Cardiac fibroblast (primary cell): ENCODE data around the gene GABPB2.
"Not testable (repeated sequence)": the region's sequence is repeated elsewhere in the genome, so short reads cannot be mapped to it uniquely, and the experiment has no call there.

Source experiments
- DNase-seq, 2 donors: peaks; one replicate each; pipeline versions ENCODE4 v3.0.0 to v3.0.0-alpha.2; 2010; ENCODE audit warnings: low read depth in 2 of 2
- H3K4me3 ChIP-seq, 2 donors: replicated peaks in 1 of 2; 1 replicate in 1 of 2; 2 replicates in 1 of 2; pipeline ENCODE4 v1.5.1; 2011; ENCODE audit warnings: low read depth in 2 of 2, low read length in 2 of 2, mild to moderate bottlenecking in 2 of 2, moderate library complexity in 1 of 2
- TF ChIP-seq, protein P1 (sequence below): IDR thresholded peaks from one replicate; pipeline ENCODE4 v1.5.1; 2011; ENCODE audit warnings: low read depth, mild to moderate bottlenecking, low read length, inconsistent platforms

The GABPB2 gene

DNA sequence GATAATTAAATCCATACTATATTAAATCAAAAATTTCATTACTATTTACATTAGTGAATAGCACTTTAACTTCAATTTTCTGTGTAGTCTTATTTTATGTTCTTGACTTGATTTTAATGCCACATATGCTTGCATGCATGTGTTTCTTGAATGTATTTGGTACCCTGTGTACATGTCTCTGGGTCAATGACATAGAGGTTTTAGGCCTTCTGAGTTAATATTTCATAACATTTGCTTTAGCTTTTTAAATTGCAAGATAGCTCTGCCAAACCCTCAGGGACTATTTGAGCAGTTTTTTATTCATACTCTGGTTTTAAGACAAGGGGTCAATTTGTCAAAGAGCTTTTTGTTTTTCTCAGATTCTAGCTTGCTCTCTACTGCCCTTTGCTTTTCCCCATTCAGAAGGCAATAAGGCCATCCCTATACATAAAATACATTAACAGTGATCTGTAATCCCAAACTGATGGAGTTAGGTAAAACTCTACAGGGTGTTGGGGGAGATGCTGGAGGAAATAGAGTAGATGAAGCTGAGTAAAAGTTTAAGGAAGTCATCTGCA is 5.4 kb upstream of the GABPB2 start:
- TF ChIP-seq, protein P1, sequence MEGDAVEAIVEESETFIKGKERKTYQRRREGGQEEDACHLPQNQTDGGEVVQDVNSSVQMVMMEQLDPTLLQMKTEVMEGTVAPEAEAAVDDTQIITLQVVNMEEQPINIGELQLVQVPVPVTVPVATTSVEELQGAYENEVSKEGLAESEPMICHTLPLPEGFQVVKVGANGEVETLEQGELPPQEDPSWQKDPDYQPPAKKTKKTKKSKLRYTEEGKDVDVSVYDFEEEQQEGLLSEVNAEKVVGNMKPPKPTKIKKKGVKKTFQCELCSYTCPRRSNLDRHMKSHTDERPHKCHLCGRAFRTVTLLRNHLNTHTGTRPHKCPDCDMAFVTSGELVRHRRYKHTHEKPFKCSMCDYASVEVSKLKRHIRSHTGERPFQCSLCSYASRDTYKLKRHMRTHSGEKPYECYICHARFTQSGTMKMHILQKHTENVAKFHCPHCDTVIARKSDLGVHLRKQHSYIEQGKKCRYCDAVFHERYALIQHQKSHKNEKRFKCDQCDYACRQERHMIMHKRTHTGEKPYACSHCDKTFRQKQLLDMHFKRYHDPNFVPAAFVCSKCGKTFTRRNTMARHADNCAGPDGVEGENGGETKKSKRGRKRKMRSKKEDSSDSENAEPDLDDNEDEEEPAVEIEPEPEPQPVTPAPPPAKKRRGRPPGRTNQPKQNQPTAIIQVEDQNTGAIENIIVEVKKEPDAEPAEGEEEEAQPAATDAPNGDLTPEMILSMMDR: no peak
- no peak for DNase-seq
- H3K4me3 ChIP-seq: no peak overlapping the region

DNA sequence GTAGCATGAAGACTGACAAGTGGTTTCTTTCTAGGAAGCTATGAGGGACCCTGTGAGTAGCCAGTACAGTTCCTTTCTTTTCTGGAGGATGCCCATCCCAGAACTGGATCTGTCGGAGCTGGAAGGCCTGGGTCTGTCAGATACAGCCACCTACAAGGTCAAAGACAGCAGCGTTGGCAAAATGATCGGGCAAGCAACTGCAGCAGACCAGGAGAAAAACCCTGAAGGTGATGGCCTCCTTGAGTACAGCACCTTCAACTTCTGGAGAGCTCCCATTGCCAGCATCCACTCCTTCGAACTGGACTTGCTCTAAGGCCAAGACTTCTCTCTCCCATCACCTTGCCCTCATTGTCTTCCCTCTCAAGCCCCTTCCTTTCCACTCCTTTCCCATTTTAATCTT is 3.4 kb upstream of the GABPB2 start:
- no peak overlapping the region for H3K4me3 ChIP-seq
- no peak for DNase-seq
- TF ChIP-seq, protein P1: no peak

DNA sequence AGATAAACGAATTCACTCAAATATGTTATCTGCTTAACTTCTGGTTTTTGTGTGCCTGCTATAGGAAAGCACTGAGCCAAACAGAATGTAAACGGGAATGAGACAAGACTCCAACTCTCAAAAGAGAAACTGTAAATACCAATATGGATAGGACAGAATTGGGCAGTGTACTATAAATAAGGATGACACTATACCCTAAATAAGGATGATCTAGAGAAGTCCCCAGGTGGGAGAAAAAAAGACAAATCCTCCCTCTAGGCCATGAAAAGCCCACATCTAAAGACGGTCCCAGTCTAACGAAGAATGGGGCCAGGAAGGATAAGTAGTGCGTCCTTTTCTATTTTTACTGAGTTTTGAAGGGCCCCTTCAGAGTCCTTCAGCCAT is 1.5 kb upstream of the GABPB2 start:
- TF ChIP-seq, protein P1: no peak
- H3K4me3 ChIP-seq: no peak overlapping the region
- DNase-seq: no peak

DNA sequence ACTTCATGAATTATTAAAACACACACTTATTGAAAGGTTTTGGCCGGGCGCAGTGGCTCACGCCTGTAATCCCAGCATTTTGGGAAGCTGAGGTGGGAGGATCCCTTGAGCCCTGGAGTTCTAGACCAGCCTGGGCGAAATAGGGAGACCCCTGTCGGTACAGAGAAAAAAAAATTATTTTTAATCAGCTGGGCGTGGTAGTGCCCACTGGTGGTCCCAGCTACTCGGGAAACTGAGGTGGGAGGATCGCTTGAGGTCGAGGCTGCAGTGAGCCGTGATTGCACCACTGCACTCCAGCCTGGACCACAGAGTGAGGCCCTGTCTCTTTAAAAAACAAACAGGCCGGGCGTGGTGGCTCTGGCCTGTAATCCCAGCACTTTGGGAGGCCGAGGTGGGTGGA is 1.7 kb downstream of the GABPB2 start:
- TF ChIP-seq, protein P1: no peak
- no peak for DNase-seq
- no peak overlapping the region for H3K4me3 ChIP-seq

DNA sequence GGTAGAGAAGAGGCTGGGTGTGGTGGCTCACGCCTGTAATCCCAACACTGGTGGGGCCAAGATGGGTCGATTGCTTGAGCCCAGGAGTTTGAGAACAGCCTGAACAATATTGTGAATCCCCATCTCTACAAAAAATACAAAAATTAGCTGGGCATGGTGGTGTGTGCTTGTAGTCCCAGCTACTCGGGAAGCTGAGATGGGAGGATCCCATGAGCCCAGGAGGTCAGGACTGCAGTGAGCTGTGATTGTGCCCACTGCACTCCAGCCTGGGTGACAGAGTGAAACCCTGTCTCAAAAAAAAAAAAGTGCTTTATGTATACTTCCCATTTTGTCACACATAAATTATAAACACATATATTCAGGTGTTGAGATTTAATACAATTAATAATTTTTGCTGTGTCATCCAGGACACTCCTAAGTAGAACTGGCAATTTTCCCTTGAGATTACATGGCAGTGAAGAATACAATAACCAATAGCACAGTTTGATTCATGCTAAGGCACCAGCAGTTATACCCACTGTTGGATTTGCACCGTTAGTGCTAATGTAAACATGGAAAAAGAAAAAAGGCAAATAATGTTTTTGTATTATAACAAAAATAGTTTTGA is 15.5 kb downstream of the GABPB2 start:
- no peak overlapping the region for H3K4me3 ChIP-seq
- TF ChIP-seq, protein P1: no peak
- no peak for DNase-seq

DNA sequence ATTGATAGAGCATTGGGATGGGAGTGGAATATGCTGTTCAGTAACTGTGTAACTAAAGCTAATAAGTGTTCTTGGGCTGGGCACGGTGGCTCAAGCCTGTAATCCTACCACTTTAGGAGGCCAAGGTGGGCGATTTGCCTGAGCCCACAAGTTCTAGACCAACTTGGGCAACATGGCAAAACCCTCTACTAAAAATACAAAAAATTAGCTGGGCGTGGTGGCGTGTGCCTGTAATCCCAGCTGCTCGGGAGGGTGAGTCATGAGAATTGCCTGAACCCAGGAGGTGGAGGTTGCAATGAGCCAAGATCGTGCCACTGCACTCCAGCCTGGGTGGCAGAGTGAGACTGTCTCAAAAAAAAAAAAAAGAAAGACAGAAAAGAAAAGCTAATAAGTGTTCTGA is 26.9 kb downstream of the GABPB2 start:
- peak in 1 of 2 donors; percentile 46 for DNase-seq
- not testable (repeated sequence) for H3K4me3 ChIP-seq

DNA sequence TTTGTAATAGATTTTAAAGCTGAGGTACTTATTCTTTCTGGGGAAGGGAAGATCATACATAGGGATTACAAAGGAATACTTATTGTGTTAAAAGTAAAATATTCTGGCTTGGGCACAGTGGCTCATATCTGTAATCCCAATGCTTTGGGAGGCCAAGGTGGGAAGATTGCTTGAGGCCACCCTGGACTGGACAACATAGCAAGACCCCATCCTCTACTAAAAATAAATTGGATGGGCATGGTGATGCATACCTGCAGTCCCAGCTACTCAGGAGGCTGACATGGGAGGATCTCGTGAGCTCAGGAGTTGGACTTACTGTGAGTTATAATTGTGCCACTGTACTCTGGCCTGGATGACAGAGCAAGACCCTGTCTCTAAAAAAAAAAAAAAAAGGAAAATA is 27.6 kb downstream of the GABPB2 start:
- H3K4me3 ChIP-seq: no peak overlapping the region
- no peak for DNase-seq
- TF ChIP-seq, protein P1: no peak
